A549 (cell line): ENCODE data around the gene PTK7. TPM values are rescaled to one million over a fixed set of nuclear protein-coding genes. Genes with fewer than 3 reads are reported as not detected.

Experiments used
- ATAC-seq, 2 experiments: fragments of 200-7000 bp in 1 of 2; fragments of >200 bp in 1 of 2; cut with Nextera tagmentation in 1 of 2; cut with Tn5 transposase in 1 of 2; 3 replicates each; pipeline versions ENCODE4 v1.8.0 to v1.9.1; 2018 to 2020; ENCODE audit warnings: mild to moderate bottlenecking in 1 of 2, moderate library complexity in 1 of 2
- CTCF ChIA-PET: fragments of 300-600 bp; sonication (Branson Sonifier 250); formaldehyde crosslinking; extraction: SDS; loops from one replicate; lab custom pipeline; 2021; ENCODE audit warnings: antibody characterized with exemption, inconsistent platforms; lab: Yijun Ruan, JAX
- POLR2A ChIA-PET: fragments of 350-600 bp; formaldehyde crosslinking; extraction: SDS; loops from one replicate; lab custom pipeline; 2021; ENCODE audit warnings: antibody characterized with exemption, inconsistent platforms; lab: Yijun Ruan, JAX
- DNase-seq, 2 experiments: peaks; one replicate each; pipeline versions ENCODE4 v3.0.0 to v3.0.0-alpha.2; 2011 to 2016; ENCODE audit warnings: low read depth in 1 of 2, low spot score in 1 of 2
- FAIRE-seq: peaks from 2 replicates; lab custom pipeline; 2011; peaks lifted over from hg19 to GRCh38; lab: Jason Lieb, UNC
- H3K27ac ChIP-seq, 2 experiments: fragments of >200 bp; sonication (Bioruptor Twin); formaldehyde crosslinking; 3 replicates each; pipeline ENCODE4 v1.5.1; 2016 to 2017
- H3K4me1 ChIP-seq: fragments of >200 bp; sonication (Bioruptor Twin); formaldehyde crosslinking; 3 replicates; pipeline ENCODE4 v1.6.1; 2016
- H3K4me2 ChIP-seq: fragments of >200 bp; sonication (Bioruptor Twin); formaldehyde crosslinking; 3 replicates; pipeline ENCODE4 v1.6.1; 2016
- H3K4me3 ChIP-seq: fragments of >200 bp; sonication (Bioruptor Twin); formaldehyde crosslinking; 3 replicates; pipeline ENCODE4 v1.5.1; 2016
- H3K9me3 ChIP-seq: fragments of >200 bp; sonication (Bioruptor Twin); formaldehyde crosslinking; 3 replicates; pipeline ENCODE4 v1.6.1; 2016
- CBX2 ChIP-seq: fragments of 200-600 bp; sonication (generic); IDR thresholded peaks from 2 replicates; pipeline ENCODE4 v1.6.1; 2016; ENCODE audit warnings: low read depth, mild to moderate bottlenecking, borderline replicate concordance
- CHD4 ChIP-seq: fragments of 200-600 bp; sonication (generic); IDR thresholded peaks from 2 replicates; pipeline ENCODE4 v1.6.1; 2016; ENCODE audit warnings: antibody characterized with exemption, mild to moderate bottlenecking, borderline replicate concordance
- CTCF ChIP-seq: fragments of >200 bp; sonication (Bioruptor Twin); formaldehyde crosslinking; IDR thresholded peaks from 3 replicates; pipeline ENCODE4 v1.5.1; 2016
- EP300 ChIP-seq, 2 experiments: fragments of >200 bp; sonication (Bioruptor Twin); formaldehyde crosslinking; IDR thresholded peaks; 2 replicates in 1 of 2; 3 replicates in 1 of 2; pipeline ENCODE4 v1.6.1; 2016 to 2017
- ESRRA ChIP-seq: fragments of 150-350 bp; IDR thresholded peaks from 2 replicates; pipeline ENCODE4 v1.6.1; 2014; ENCODE audit warnings: mild to moderate bottlenecking, low read length, borderline replicate concordance
- FOSL2 ChIP-seq, 2 experiments: fragments of 450-650 bp in 1 of 2; fragments of >200 bp in 1 of 2; sonication (Bioruptor Twin) in 1 of 2; formaldehyde crosslinking; IDR thresholded peaks; 2 replicates each; pipeline versions ENCODE4 v1.5.0 to v1.6.1; 2016 to 2020; ENCODE audit warnings: mild to moderate bottlenecking in 1 of 2, moderate library complexity in 1 of 2
- FOXS1 ChIP-seq: fragments of 250-450 bp; sonication (Bioruptor Pico); IDR thresholded peaks from 2 replicates; pipeline ENCODE4 v1.5.0; 2020; ENCODE audit warnings: mild to moderate bottlenecking, moderate library complexity
- HMGXB4 ChIP-seq: fragments of 250-450 bp; sonication (Bioruptor Pico); IDR thresholded peaks from 2 replicates; pipeline ENCODE4 v1.5.0; 2021; ENCODE audit warnings: mild to moderate bottlenecking, moderate library complexity, borderline replicate concordance
- JUNB ChIP-seq: fragments of >200 bp; sonication (Bioruptor Twin); formaldehyde crosslinking; IDR thresholded peaks from 2 replicates; pipeline ENCODE4 v1.6.1; 2016
- KDM1A ChIP-seq: fragments of 200-600 bp; sonication (generic); IDR thresholded peaks from 2 replicates; pipeline ENCODE4 v1.6.1; 2016; ENCODE audit warnings: low read depth, mild to moderate bottlenecking
- MYC ChIP-seq: IDR thresholded peaks from 2 replicates; pipeline ENCODE4 v1.6.1; 2012; ENCODE audit warnings: mild to moderate bottlenecking, inconsistent platforms, low read length, improper control_type of control experiment, borderline replicate concordance
- NFE2L2 ChIP-seq: fragments of 150-350 bp; conservative IDR thresholded peaks from 2 replicates; pipeline ENCODE4 v1.6.1; 2014; ENCODE audit warnings: low read length
- RAD21 ChIP-seq, 2 experiments: fragments of >200 bp in 1 of 2; sonication (Bioruptor Twin) in 1 of 2; formaldehyde crosslinking in 1 of 2; IDR thresholded peaks in 1 of 2; conservative IDR thresholded peaks in 1 of 2; 2 replicates in 1 of 2; 3 replicates in 1 of 2; pipeline ENCODE4 v1.6.1; 2012 to 2018; ENCODE audit warnings: inconsistent platforms in 1 of 2
- RARB ChIP-seq: fragments of 250-450 bp; sonication (Bioruptor Pico); IDR thresholded peaks from 2 replicates; pipeline ENCODE4 v1.8.0; 2021; ENCODE audit warnings: mild to moderate bottlenecking, moderate library complexity
- WGBS: methylation state at CpG from one replicate; pipeline ENCODE4 v1.1.6; 2017; ENCODE audit errors: missing lambda C conversion rate; 5-methylcytosine and 5-hydroxymethylcytosine counted together
- polyA plus RNA-seq, 4 experiments: library from polyadenylated mRNA; depleted of rRNA in 3 of 4; stranded (reverse); fragments of >200 nt; fragmentation: RNase III in 1 of 4; extraction: RNeasy Plus Mini Kit Qiagen cat#74134 plus additional on column Dnase treatment in 1 of 4; gene quantifications; 2 replicates in 3 of 4; 3 replicates in 1 of 4; pipeline ENCODE4 v1.2.3, GENCODE V29; 2011 to 2017

Gene PTK7
- polyA plus RNA-seq, 2 of the 4 experiments (the other 2 are of a cell fraction): 2.8 to 5.6 TPM

DNA sequence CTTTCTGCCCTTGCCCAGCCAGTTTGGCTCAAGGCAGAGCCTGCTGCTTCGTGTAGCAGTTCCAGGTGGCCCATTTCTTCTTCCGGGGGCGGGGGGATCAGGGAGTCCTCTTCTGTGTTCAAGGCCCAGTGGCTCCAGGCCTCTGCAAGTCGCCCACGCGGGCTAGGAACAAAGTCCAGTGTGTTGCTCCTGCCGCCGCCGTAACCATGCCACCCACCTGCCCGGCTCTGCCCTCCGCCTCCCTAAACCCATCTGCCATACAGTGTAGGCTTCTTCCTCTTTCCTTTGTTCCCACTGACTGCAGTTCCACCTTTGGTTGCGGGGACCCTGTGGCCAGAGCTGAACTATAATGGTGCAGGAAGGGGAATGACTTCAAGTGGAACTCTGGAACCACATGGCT lies 51.1 kb downstream of the PTK7 start:
- H3K4me1 ChIP-seq: no peaks in the 10 kb centered on the region
- no peak overlapping the region for H3K4me3 ChIP-seq
- CTCF ChIA-PET: interaction anchor here (1.2 kb wide), 1 partner anchor 10 kb away, joined by 3 read pairs; no protein-coding TSS in a partner anchor
- WGBS: 91% methylated on average over 8 of the region's 12 CpGs
- no peak for FAIRE-seq
- no peak for DNase-seq
- POLR2A ChIA-PET: no interaction called here
- ATAC-seq: no peak
- no peak overlapping the region for H3K4me2 ChIP-seq
- no peaks in the 10 kb centered on the region for H3K9me3 ChIP-seq
- TF ChIP-seq NFE2L2 (no peak), HMGXB4 (CRISPR knock-in tag) (no peak), FOXS1 (CRISPR knock-in tag) (no peak)
- H3K27ac ChIP-seq: no peak overlapping the region

DNA sequence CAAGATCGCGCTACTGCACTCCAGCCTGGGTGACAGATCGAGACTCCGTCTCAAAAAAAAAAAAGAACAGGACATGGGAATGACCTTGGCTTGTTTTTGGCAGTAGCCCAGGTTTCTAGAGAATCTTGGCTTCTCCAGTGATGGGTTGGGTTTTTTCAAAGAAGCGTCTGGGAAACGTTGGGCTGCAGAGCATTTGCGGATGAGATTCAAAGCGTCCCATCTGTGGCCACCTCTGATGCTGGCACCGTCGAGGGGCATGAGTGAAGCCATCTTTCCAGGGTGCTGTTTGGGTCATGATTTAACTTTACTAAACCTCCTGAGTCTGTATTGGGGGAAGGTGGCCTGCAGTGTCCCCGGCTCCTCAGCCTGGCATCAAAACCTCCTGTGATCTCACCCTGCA lies 51.8 kb downstream of the PTK7 start:
- DNase-seq (no peak), ATAC-seq (no peak), FAIRE-seq (no peak)
- 89% methylated on average over 11 of the region's 11 CpGs for WGBS
- Histone ChIP-seq H3K27ac (no peak overlapping the region), H3K4me2 (no peak overlapping the region), H3K9me3 (no peaks in the 10 kb centered on the region), H3K4me3 (no peak overlapping the region), H3K4me1 (no peaks in the 10 kb centered on the region)
- ChIA-PET CTCF (interaction anchor here (1.2 to 1.7 kb wide), 2 partner anchors 10 to 15 kb away, joined by 3 to 7 read pairs; no protein-coding TSS in a partner anchor), POLR2A (no interaction called here)
- no peak for TF ChIP-seq CBX2
- TF ChIP-seq KDM1A: no peak
- TF ChIP-seq FOSL2 (IDR thresholded peaks at IDR 0.05): no peak
- no peak for TF ChIP-seq FOSL2 (CRISPR knock-in tag; IDR thresholded peaks at IDR 0.05)
- TF ChIP-seq ESRRA: no peak
- no peak for TF ChIP-seq JUNB

GRCh38 chr6:43128926-43129325 lies 52.8 kb downstream of the PTK7 start:
- DNase-seq (no peak), FAIRE-seq (no peak), ATAC-seq (no peak)
- Histone ChIP-seq H3K4me1 (no peaks in the 10 kb centered on the region), H3K27ac (no peak overlapping the region), H3K4me2 (no peak overlapping the region), H3K9me3 (no peaks in the 10 kb centered on the region), H3K4me3 (no peak overlapping the region)
- POLR2A ChIA-PET: no interaction called here
- CTCF ChIA-PET: interaction anchor here (0.7 to 2.9 kb wide), 9 partner anchors 15 to 227 kb away, joined by 3 to 10 read pairs (median 4); partner anchors contain the start of genes KLC4 and MRPL2
- 55% methylated on average over 3 of the region's 16 CpGs for WGBS
- TF ChIP-seq FOXS1 (CRISPR knock-in tag): no peak
- TF ChIP-seq MYC: no peak
- no peak for TF ChIP-seq CHD4

DNA sequence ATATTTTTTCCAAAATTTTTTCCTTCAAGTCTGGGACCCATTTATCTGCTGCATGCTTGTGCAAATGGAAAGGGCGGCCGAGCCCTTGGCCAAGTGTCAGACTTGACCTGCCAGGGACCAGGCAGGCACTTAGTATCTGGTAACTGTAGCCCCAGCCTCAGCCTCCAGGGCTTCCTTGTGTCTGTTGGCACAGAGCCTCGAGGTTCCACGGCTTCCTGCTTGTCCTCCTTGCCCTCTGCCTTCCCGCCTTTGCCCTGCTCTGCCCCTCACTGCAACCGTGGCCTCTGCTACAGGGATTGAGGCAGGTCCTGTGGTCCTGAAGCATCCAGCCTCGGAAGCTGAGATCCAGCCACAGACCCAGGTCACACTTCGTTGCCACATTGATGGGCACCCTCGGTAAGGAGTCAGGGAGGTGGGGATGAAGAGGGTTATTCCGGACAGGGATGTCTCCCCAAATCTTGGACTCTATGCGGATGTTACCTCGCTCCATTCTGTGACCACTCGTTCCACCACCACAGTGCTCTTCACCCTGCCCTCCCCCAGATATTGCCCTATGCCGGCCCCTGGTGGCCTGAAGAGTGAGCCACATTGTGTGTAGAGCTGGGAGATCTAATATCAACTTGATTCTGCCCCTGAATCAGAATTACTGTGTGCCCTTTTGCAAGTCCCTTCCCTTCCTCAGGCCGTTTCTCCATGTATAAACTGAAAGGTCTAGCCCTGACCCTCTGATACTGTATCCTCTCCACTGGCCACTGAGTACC lies 53.5 kb downstream of the PTK7 start:
- Histone ChIP-seq H3K4me2 (no peak overlapping the region), H3K27ac (no peak overlapping the region), H3K4me1 (no peaks in the 10 kb centered on the region), H3K4me3 (no peak overlapping the region), H3K9me3 (no peaks in the 10 kb centered on the region)
- ATAC-seq: peak; percentile 88 to 97
- FAIRE-seq: no peak
- ChIA-PET POLR2A (no interaction called here), CTCF (interaction anchor here (0.6 to 2.9 kb wide), 12 partner anchors 13 to 228 kb away, joined by 3 to 10 read pairs (median 4); partner anchors contain the start of genes KLC4 and MRPL2)
- peak; percentile 26 to 37 for DNase-seq
- WGBS: 34% methylated on average over 14 of the region's 15 CpGs
- TF ChIP-seq RARB (CRISPR knock-in tag) (no peak), CTCF (peak; percentile 32; the same call in 2 of the 3 replicates), EP300 (IDR thresholded peaks at IDR 0.05) (no peak), RAD21 (conservative IDR thresholded peaks at IDR 0.05 in 1 of 2, IDR thresholded peaks at IDR 0.05 in 1 of 2) (peak; percentile 42 to 58; a peak in 4 of 5 replicates)
